GM21526 (cell line): Measurements from ENCODE around the gene ORM1.

ENCODE experiments used
- ATAC-seq: cut with Tn5 transposase; IDR thresholded peaks from one replicate; pipeline ENCODE4 v1.9.1; 2021; ENCODE audit warnings: moderate library complexity; ENCODE audit not compliant: unreplicated experiment, low FRiP score

ORM1 gene

DNA sequence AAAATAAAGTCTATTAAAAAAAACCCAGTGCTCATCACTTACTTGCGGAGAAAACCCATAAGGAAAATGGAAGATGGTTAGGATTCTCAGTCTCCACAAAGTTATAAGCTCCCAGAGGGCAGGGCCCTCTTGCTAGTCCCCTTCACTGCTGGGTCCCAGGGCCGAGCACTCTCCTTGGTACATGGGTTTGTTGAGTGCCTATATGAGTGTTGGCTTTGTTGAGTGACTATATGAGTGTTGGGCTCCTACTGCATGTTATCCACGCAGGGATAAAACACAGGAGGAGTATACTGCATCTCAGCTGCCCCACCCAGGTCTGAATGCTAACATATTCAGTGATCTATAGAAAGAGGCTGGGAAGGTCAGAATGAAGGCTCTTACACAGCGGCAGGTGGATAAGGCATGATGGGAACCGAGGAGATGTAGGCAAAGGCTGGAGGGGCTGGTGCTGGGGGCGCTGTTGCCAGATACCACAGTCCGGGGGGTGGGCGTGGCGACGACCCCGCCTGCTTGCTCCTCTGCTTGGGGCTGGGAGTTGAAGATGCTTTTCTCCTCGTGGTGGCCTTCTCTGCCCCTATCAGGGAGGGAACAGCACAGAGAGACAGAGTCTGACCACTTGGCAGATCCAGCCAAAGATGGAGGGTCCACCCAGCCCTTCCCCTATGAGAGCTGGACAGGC lies 18.4 kb downstream of the ORM1 start:
- ATAC-seq, result no peak

DNA sequence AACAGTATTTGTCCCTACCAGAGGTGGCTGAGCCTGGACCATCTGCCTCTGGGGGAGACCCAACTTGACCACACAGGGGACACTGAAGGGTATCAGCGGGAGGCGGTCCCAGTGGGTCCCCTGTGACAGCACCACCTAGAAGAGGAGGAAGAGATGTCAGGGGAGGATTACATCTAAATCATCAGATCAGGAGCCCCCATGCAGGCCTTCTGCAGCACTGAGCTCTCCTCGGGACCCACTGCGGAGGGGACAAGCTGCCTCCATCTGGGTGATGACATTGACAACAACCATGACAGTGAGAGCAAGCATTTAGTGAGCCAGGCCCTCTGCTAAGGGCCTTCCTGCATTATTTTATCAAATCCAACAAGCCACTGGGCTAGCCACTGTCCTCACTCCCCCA lies 19.1 kb downstream of the ORM1 start:
- no peak for ATAC-seq

GRCh38 chr9:114342755-114343440 lies 20.0 kb downstream of the ORM1 start:
- ATAC-seq, result no peak

DNA sequence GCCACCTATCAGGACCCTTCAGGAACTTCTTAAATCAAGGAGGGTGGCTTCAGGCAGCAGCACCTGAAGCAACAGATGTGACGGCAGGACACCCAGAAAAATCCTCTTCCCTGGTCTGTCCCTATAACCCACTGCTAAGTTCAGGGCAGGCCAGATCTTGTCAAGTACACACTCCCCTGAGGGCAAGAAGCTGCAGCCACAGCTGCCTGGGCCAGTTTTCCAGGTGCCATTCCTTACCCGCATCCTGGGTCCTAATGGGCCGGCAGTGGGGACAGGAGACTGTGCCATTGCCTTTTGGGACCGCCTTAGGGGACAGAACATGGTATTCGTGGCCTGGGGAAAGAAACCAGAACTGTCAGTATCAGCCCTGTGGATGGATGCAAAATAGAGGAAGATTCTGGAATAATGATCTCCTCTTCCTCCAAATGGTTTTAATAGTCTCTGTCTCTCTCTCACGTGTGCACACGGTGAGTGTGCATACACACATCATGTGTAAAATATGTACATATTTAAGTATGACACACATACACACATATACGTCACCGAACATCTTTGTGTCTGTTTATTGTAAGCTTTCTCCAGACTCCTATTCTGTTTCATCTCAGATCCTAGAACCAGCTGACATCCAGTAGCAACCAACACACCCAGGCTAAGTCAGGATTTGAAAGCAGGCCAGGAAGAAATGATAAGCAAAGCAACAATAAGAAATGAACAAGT lies 20.7 kb downstream of the ORM1 start:
- ATAC-seq, result no peak

DNA sequence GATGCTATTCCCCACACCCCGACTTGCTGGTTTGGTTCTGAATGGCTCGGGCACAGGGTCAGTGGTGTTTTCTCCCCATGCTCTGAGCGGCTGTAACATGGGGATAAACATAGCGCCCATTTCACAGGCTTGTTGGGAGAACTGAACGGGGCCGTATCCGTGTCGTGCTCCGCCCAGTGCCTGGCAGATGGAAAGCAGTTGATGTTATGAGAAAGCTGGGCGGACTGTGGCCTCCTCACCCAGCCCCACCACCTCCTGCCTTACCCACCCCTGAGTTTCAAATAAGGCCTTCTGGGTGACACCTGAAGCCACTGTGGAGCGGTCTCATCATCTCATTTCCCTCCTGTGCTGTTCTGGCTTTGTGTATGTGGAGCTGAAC lies 21.3 kb downstream of the ORM1 start:
- ATAC-seq, result no peak

- no peak for ATAC-seq
These were observed 21.8 kb downstream of the ORM1 start for GRCh38 chr9:114344692-114345091.

DNA sequence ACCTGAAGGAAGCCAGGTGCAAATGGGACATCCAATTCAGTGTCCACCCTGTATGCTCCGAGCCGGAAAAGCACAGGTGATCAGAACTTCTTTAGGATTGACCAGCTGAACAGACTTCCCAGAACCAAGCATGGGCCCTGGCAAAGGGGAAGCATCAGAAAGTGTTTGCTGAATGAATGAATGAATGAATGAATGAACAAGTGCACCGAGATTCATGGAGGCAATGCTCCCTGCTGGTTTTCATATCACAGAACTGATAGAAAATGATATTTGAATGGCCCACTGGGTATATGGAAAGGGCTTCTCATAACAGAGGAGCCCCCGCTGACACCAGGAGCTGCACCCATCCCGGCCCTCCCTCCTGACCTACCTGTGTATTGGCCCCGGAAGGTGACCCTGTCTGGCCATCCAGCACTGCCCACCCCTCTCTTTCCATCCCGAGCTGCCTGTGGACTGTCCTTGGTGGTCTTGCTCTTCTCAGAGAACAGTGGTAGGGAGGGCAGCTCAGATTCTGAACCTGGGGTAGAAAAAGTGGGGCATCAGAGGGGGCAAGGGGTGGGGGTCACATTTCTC lies 22.7 kb downstream of the ORM1 start:
- no peak for ATAC-seq

- no peak for ATAC-seq
These were observed 23.2 kb downstream of the ORM1 start for GRCh38 chr9:114346146-114346545.

DNA sequence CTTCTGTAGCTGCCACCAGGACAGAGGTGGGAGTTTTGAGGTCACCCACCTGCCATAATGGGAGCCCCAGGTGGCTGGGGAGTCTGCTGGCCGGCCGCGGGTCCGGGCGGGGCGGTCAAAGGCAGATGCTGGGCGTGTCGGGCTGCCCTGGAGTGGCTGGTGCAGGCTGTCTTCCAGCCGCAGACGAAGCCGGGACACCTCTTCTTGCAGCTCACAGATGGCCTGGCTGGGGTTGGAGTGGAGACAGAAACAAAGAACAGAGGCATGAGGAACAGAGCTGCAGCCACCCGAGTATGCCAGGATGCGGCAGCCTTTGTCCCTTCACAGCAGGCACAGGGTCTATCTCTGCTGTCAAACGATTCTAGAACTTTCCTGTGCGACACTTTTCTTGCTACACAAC lies 24.8 kb downstream of the ORM1 start:
- ATAC-seq, result no peak

DNA sequence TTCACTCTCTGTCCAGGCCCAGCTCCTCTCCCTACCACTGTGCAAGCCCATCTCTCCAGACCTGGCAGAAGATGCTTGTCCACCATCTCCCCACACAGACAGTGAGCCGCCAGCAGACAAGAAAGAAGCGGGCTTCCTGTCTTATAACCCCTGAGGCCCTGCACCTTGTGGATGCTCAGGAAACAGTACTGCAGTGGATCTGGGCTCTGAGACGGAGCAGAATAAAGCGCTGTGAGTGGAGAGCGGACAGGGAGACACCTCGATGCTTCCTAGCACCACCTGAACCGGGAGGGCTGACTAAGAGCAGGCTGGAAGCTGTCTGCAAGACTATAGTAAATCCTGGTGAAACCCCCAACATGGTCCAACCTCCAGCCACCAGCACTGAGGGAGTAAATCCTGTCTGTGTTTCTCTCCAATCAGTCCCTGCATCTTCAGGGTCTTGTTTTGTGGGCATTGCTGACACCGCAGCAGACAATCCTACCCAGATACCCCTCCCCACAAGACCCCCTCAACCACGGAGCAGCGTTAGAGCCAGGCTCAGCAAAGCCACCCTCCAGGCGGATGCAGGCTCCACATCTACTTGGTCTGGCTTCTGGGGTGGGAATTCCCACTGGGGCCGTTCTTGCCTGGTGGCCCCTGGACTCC lies 25.5 kb downstream of the ORM1 start:
- no peak for ATAC-seq

DNA sequence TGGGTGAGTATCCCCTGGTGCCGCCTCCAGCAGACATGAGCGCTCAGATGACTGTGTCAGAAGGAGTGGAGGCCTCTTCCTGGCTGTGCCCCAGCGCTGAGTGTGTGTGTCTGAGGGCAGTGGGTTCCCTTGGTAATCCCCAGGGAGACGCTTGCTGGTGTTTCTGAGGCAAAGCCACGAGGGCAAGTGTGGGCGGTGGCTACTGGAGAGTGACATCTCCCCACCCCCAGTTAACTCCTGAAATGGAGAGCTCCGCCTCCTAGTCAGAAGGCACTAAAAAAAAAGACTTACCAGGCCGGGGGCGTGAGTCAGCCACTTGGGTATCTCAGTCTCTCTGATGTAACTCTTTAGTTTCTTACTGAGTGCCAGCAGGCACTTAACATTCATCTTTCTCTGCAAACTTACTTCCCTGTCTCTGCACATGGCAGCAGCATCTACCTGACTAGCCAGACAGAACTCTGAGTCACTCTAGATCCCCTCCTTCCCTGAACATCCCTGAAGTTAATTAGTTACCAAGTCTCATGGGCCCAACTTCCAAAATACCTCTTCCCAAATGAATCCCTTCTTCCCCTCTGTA lies 26.1 kb downstream of the ORM1 start:
- ATAC-seq, result peak; percentile 70

GRCh38 chr9:114349713-114350480 lies 27.0 kb downstream of the ORM1 start:
- ATAC-seq, result no peak

DNA sequence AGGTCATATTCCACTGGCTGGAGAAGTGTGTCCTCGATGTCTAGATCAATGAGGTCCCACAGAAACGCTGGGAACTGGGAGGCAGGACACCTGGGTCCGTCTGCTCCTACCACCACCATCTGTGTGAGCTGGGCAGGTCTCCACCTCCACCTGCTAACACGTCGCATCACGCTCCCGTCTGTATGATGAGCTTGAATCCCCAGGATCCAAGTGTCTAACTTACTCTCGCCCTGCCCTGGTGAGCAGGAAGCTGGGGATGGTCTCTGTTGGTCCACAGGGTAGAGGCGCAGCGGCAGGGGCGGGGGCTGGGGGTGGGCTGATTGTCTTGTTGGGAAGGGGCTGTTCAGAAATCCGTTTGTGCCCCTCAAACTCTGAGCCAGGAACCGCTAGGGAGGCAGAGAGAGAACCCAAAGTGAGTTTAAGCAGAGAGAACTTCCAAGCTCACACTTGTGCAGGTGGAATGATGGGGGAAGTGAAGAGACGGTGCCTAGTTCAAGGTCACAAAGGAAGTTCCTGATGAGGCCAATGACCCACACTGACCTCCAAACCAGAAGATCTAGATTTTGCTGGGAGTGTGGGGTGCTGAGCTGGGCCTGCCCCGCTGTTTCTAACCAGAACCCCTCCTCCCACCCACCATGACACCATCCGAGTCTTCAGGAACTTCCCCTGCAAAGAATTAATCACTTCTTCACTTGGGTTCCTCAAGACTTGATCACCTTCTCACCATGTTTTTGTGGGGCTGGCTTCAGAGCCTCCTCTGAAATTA lies 27.9 kb downstream of the ORM1 start:
- no peak for ATAC-seq

- no peak for ATAC-seq
These were observed 29.0 kb downstream of the ORM1 start for GRCh38 chr9:114351932-114352331.

- no peak for ATAC-seq
These were observed 32.9 kb downstream of the ORM1 start for GRCh38 chr9:114355821-114356220.

GRCh38 chr9:114356792-114357191 lies 33.9 kb downstream of the ORM1 start:
- no peak for ATAC-seq

DNA sequence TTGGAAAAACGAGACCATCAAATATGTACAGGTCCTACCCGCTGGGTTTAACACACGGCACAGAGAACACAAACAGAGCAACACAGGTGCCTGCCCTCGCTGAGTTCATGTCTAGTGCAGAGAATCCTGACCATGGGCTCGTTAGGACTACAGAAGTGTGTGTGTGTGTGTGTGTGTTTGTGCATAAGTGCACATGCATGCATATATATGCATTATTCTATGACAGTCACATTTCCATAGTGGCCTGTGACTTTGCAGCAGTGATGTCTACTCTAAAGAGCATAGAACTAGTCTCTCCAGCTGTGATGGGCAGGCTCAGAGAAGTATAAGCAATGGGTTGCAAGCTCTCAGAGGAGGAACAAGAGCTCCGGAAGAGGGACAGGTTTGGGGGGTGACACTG lies 34.5 kb downstream of the ORM1 start:
- ATAC-seq, result no peak

DNA sequence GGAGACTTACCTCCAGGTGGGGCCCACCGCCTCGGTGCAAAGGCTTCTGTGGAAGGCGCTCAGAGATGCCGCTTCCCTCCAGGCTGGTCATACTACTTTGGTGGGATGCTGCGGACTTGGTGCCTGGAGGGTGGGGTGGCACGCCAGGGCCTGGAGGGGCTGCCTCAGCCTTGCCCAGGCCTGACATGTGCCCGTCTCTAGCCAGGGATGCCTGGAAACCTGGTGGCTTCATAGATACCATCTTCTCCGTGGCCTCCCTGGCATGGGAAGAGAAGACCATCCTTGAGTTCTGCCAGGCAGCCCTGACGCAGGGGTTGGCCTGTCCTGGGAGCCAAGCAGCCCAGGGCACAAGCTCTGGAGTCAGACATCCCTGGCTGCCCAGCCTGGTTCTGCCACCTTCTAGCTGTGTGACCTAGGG lies 35.0 kb downstream of the ORM1 start:
- no peak for ATAC-seq

DNA sequence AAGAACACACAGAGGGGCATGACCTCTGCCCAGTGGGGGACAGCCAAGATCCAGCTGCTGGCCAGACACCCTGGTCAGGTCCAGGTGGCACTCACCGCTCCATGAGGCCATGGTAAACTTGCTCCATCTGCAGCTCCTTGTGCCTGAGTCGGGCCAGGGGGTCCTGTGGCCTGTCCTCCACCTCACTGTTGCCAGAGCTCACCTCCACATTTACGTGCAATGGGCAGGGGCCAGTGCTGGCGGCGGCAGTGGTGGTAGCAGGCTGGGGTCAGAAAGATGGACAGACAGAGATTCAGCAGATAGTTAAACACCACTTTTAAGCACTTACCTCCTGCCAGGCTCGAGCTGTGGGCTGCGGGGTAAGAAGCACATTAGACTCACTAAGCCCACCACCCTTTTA lies 36.9 kb downstream of the ORM1 start:
- no peak for ATAC-seq
